ENCODE data around the gene FAIM.
"Not testable (repeated sequence)": the region's sequence is repeated elsewhere in the genome, so short reads cannot be mapped to it uniquely, and the experiment has no call there.

FAIM gene

DNA sequence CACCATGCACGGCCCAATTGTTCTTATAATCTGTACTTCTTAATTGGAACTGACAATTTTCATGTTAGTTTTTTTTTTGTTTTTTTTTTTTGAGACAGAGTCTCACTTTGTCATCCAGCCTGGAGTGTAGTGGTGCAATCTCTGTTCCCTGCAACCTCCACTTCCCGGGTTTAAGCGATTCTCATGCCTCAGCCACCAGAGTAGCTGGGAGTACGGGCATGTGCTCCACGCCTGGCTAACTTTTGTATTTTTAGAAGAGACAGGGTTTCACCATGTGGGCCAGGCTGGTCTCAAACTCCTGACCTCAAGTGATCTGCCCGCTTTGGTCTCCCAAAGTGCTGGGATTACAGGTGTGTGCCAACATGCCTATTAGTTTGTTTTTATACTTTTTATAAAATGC lies 72.4 kb downstream of the FAIM start:
- not testable (repeated sequence) for FAIRE-seq

DNA sequence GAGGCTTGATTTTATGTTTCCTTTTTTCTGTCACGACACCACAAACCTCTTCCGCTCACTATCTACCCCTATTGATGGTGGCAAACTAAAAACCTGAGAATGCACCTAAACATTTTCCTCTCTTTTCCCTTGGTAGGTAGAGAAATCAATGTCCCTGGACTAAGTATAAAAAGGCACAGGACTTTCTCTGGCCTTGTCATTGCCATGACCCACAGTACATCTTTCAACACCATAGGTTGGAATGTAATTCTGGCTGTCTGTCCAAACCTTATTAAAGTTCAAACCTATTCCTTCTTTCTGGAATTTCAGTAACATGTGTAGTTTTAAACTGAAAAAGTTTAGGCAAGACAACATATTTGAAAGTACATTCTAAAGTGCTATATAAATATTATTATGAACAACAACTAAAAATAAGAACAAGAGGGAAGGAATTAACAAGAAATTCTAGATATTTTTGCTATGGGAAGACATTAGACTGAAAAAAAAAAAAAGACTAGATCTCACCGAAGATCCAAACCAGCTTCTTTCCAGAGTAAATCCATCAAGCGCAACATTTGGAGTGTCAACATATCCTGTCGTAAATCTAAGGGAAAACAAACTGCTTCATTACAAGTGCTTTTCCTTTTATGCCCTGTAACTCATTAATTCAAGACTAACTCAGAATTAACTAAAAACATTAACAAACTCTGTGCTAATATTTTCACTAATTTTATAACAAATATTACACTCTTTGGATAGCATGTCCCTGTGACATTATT lies 73.1 kb downstream of the FAIM start:
- no peak for FAIRE-seq

DNA sequence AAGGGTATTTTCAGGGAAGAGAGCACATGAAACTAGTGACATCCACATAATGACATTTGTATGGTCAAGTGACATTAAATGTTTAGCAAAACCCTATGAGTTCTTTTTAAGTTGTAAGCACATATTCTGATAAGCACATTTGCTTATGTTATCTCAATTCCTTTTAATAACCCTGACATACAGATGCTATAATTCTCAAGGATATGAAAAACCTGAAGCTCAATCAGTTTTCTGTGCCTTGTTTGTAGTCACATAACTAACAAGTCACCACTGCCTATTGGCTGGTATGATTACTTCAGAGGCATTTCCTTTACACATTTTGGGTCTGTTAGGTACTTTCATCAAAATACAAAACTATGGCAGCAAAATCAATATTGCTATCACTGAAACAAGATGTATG lies 74.1 kb downstream of the FAIM start:
- FAIRE-seq: no peak
